WTC11 (cell line): ENCODE measurements around the gene GALNT15. TPM values are rescaled to one million over a fixed set of nuclear protein-coding genes. Genes with fewer than 3 reads are reported as not detected.

ENCODE experiments used
- ATAC-seq: fragments of 200-7000 bp; cut with Tn5 transposase; 2 replicates; pipeline ENCODE4 v1.10.0; 2021; ENCODE audit warnings: mild to moderate bottlenecking, moderate library complexity
- CTCF ChIA-PET: fragments of 300-600 bp; sonication (Branson Sonifier 250); formaldehyde crosslinking; loops from one replicate; lab custom pipeline; 2021; ENCODE audit warnings: antibody characterized with exemption; lab: Charles Lee
- POLR2A ChIA-PET: fragments of 350-600 bp; sonication (Branson Sonifier 250); formaldehyde crosslinking; loops from one replicate; lab custom pipeline; 2021; ENCODE audit warnings: antibody characterized with exemption; lab: Charles Lee
- DNase-seq: peaks from one replicate; pipeline ENCODE4 v3.0.0; 2021; ENCODE audit warnings: low spot score
- H3K27ac Mint-ChIP-seq: 2 replicates; pipeline ENCODE4 v1.8.0; 2021; ENCODE audit warnings: mixed read lengths
- H3K27me3 Mint-ChIP-seq: 2 replicates; pipeline ENCODE4 v1.8.0; 2021; ENCODE audit warnings: low read depth, mild to moderate bottlenecking, moderate library complexity, mixed read lengths
- H3K36me3 Mint-ChIP-seq: 2 replicates; pipeline ENCODE4 v1.8.0; 2021; ENCODE audit warnings: mixed read lengths
- H3K4me1 Mint-ChIP-seq: 2 replicates; pipeline ENCODE4 v1.8.0; 2022; ENCODE audit warnings: mixed read lengths
- H3K4me3 Mint-ChIP-seq: 2 replicates; pipeline ENCODE4 v1.8.0; 2021; ENCODE audit warnings: mild to moderate bottlenecking, moderate library complexity, mixed read lengths
- H3K9me3 Mint-ChIP-seq: 2 replicates; pipeline ENCODE4 v1.8.0; 2021; ENCODE audit warnings: mixed read lengths
- ATF3 ChIP-seq: sonication (generic); formaldehyde crosslinking; conservative IDR thresholded peaks from 2 replicates; pipeline ENCODE4 v1.8.1; 2022; ENCODE audit warnings: mild to moderate bottlenecking, missing genetic modification reagents
- CTCF ChIP-seq: fragments of 200-600 bp; IDR thresholded peaks from 2 replicates; pipeline ENCODE4 v1.8.0; 2022; ENCODE audit warnings: antibody characterized with exemption
- E2F5 ChIP-seq: sonication (generic); formaldehyde crosslinking; IDR thresholded peaks from 2 replicates; pipeline ENCODE4 v1.8.1; 2022; ENCODE audit warnings: mild to moderate bottlenecking, moderate library complexity, missing genetic modification reagents
- EMX1 ChIP-seq: fragments of 250-450 bp; sonication (Bioruptor Pico); IDR thresholded peaks from 2 replicates; pipeline ENCODE4 v1.8.0; 2021; ENCODE audit warnings: mild to moderate bottlenecking
- GRHL2 ChIP-seq: fragments of 250-450 bp; sonication (Bioruptor Pico); IDR thresholded peaks from 2 replicates; pipeline ENCODE4 v1.8.0; 2022; ENCODE audit warnings: mild to moderate bottlenecking, moderate library complexity; ENCODE audit not compliant: insufficient replicate concordance, severe bottlenecking
- JUN ChIP-seq: sonication (generic); formaldehyde crosslinking; IDR thresholded peaks from 2 replicates; pipeline ENCODE4 v1.8.0; 2023; ENCODE audit warnings: mild to moderate bottlenecking, missing genetic modification reagents
- MYBL2 ChIP-seq: sonication (generic); formaldehyde crosslinking; IDR thresholded peaks from 2 replicates; pipeline ENCODE4 v1.8.1; 2023; ENCODE audit warnings: mild to moderate bottlenecking, moderate library complexity, missing genetic modification reagents
- NFATC4 ChIP-seq: fragments of 250-450 bp; sonication (Bioruptor Pico); IDR thresholded peaks from 2 replicates; pipeline ENCODE4 v1.9.0; 2021; ENCODE audit warnings: mild to moderate bottlenecking
- PRRX2 ChIP-seq: fragments of 250-450 bp; sonication (Bioruptor Pico); IDR thresholded peaks from 2 replicates; pipeline ENCODE4 v1.8.0; 2021; ENCODE audit warnings: mild to moderate bottlenecking
- RORB ChIP-seq: fragments of 250-450 bp; sonication (Bioruptor Pico); IDR thresholded peaks from 2 replicates; pipeline ENCODE4 v1.9.0; 2021; ENCODE audit warnings: mild to moderate bottlenecking
- SOX15 ChIP-seq: fragments of 250-450 bp; sonication (Bioruptor Pico); IDR thresholded peaks from 2 replicates; pipeline ENCODE4 v1.9.0; 2021; ENCODE audit warnings: mild to moderate bottlenecking
- TEAD1 ChIP-seq: sonication (generic); formaldehyde crosslinking; IDR thresholded peaks from 2 replicates; pipeline ENCODE4 v1.8.0; 2022; ENCODE audit warnings: mild to moderate bottlenecking, missing genetic modification reagents
- ZNF423 ChIP-seq: fragments of 250-450 bp; sonication (Bioruptor Pico); IDR thresholded peaks from 2 replicates; pipeline ENCODE4 v2.1.2; 2022; ENCODE audit warnings: mild to moderate bottlenecking, moderate library complexity
- total RNA-seq: library from RNA; stranded (reverse); gene quantifications from 3 replicates; pipeline ENCODE4 v1.2.3, GENCODE V29; 2021
- TF ChIP-seq, protein P1 (sequence below): fragments of 250-450 bp; sonication (Bioruptor Pico); IDR thresholded peaks from 2 replicates; pipeline ENCODE4 v1.9.0; 2021; ENCODE audit warnings: mild to moderate bottlenecking
- TF ChIP-seq, protein P2 (sequence below): sonication (generic); formaldehyde crosslinking; IDR thresholded peaks from 2 replicates; pipeline ENCODE4 v1.8.1; 2023; ENCODE audit warnings: mild to moderate bottlenecking, missing genetic modification reagents, moderate library complexity
- TF ChIP-seq, protein P3 (sequence below): sonication (generic); formaldehyde crosslinking; IDR thresholded peaks from 2 replicates; pipeline ENCODE4 v1.8.1; 2023; ENCODE audit warnings: mild to moderate bottlenecking, missing genetic modification reagents
- TF ChIP-seq, protein P4 (sequence below): sonication (generic); formaldehyde crosslinking; IDR thresholded peaks from 2 replicates; pipeline ENCODE4 v1.8.1; 2023; ENCODE audit warnings: mild to moderate bottlenecking, moderate library complexity, missing genetic modification reagents

Gene GALNT15
- total RNA-seq, 1 experiment from 2014 or later, result 0.15 TPM

DNA sequence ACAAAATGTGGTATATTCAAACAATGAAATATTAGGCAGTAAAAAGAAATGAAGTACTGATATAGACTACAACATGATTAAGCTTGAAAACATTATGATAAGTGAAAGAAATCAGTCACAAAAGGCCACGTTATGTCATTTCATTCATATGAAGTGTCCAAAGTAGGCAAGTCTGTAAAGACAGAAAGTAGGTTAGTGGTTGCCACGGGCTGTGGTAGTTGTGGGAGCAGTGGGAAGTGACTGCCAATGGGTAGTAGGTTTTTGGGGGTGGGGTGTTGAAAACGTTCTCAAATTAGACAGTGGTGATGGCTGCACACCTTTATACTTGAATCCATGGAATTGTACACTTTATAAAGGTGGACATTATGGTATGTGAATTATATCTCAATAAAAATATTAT is 12.1 kb downstream of the GALNT15 start:
- peaks cover 4% of the 10 kb centered on the region for H3K27me3 Mint-ChIP-seq
- no peak overlapping the region for H3K4me3 Mint-ChIP-seq
- H3K9me3 Mint-ChIP-seq, result no peaks in the 10 kb centered on the region
- H3K27ac Mint-ChIP-seq, result no peak overlapping the region
- no peak for DNase-seq
- TF ChIP-seq SOX15 (CRISPR knock-in tag) (no peak), EMX1 (CRISPR knock-in tag) (no peak), ZNF423 (CRISPR knock-in tag) (no peak), MYBL2 (CRISPR knock-in tag) (no peak), JUN (no peak), RORB (CRISPR knock-in tag) (no peak), PRRX2 (CRISPR knock-in tag) (no peak), GRHL2 (CRISPR knock-in tag) (no peak), E2F5 (no peak), ATF3 (CRISPR knock-in tag) (no peak), NFATC4 (no peak), TEAD1 (CRISPR knock-in tag) (no peak), CTCF (no peak)
- TF ChIP-seq, protein P1, sequence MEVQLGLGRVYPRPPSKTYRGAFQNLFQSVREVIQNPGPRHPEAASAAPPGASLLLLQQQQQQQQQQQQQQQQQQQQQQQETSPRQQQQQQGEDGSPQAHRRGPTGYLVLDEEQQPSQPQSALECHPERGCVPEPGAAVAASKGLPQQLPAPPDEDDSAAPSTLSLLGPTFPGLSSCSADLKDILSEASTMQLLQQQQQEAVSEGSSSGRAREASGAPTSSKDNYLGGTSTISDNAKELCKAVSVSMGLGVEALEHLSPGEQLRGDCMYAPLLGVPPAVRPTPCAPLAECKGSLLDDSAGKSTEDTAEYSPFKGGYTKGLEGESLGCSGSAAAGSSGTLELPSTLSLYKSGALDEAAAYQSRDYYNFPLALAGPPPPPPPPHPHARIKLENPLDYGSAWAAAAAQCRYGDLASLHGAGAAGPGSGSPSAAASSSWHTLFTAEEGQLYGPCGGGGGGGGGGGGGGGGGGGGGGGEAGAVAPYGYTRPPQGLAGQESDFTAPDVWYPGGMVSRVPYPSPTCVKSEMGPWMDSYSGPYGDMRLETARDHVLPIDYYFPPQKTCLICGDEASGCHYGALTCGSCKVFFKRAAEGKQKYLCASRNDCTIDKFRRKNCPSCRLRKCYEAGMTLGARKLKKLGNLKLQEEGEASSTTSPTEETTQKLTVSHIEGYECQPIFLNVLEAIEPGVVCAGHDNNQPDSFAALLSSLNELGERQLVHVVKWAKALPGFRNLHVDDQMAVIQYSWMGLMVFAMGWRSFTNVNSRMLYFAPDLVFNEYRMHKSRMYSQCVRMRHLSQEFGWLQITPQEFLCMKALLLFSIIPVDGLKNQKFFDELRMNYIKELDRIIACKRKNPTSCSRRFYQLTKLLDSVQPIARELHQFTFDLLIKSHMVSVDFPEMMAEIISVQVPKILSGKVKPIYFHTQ (CRISPR knock-in tag), result no peak
- TF ChIP-seq, protein P2, sequence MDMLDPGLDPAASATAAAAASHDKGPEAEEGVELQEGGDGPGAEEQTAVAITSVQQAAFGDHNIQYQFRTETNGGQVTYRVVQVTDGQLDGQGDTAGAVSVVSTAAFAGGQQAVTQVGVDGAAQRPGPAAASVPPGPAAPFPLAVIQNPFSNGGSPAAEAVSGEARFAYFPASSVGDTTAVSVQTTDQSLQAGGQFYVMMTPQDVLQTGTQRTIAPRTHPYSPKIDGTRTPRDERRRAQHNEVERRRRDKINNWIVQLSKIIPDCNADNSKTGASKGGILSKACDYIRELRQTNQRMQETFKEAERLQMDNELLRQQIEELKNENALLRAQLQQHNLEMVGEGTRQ (CRISPR knock-in tag), result no peak
- TF ChIP-seq, protein P3, sequence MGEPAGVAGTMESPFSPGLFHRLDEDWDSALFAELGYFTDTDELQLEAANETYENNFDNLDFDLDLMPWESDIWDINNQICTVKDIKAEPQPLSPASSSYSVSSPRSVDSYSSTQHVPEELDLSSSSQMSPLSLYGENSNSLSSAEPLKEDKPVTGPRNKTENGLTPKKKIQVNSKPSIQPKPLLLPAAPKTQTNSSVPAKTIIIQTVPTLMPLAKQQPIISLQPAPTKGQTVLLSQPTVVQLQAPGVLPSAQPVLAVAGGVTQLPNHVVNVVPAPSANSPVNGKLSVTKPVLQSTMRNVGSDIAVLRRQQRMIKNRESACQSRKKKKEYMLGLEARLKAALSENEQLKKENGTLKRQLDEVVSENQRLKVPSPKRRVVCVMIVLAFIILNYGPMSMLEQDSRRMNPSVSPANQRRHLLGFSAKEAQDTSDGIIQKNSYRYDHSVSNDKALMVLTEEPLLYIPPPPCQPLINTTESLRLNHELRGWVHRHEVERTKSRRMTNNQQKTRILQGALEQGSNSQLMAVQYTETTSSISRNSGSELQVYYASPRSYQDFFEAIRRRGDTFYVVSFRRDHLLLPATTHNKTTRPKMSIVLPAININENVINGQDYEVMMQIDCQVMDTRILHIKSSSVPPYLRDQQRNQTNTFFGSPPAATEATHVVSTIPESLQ (CRISPR knock-in tag), result no peak
- TF ChIP-seq, protein P4, sequence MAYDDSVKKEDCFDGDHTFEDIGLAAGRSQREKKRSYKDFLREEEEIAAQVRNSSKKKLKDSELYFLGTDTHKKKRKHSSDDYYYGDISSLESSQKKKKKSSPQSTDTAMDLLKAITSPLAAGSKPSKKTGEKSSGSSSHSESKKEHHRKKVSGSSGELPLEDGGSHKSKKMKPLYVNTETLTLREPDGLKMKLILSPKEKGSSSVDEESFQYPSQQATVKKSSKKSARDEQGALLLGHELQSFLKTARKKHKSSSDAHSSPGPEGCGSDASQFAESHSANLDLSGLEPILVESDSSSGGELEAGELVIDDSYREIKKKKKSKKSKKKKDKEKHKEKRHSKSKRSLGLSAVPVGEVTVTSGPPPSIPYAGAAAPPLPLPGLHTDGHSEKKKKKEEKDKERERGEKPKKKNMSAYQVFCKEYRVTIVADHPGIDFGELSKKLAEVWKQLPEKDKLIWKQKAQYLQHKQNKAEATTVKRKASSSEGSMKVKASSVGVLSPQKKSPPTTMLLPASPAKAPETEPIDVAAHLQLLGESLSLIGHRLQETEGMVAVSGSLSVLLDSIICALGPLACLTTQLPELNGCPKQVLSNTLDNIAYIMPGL (CRISPR knock-in tag), result no peak
- ChIA-PET POLR2A (no interaction called here), CTCF (no interaction called here)
- ATAC-seq, result no peak
- H3K4me1 Mint-ChIP-seq, result no peaks in the 10 kb centered on the region; the same call in 1 of the 2 replicates
- H3K36me3 Mint-ChIP-seq, result no peaks in the 10 kb centered on the region
